Left forelimb (tissue), 1 donor: ENCODE results near the gene CLPTM1L.
"Not testable (repeated sequence)": the region's sequence is repeated elsewhere in the genome, so short reads cannot be mapped to it uniquely, and the experiment has no call there.

Experiments used
- DNase-seq: peaks from one replicate; pipeline ENCODE4 v3.0.0-alpha.2; 2018; ENCODE audit warnings: low spot score

The CLPTM1L gene

DNA sequence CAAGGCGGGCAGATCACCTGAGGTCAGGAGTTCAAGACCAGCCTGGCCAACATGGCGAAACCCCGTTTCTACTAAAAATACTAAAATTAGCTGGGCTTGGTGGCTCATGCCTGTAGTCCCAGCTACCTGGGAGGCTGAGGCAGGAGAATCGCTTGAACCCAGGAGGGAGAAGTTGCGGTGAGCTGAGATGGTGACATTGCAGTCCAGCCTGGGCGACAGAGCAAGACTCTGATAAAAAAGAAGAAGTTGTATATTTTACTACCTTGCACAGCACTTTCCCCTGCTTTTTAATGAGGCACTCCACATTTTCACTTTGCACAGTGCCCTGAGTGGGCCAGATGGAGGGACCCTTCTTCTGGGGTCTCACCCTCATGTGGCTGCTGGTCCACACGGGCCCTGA is 15.5 kb upstream of the CLPTM1L start:
- not testable (repeated sequence) for DNase-seq

GRCh38 chr5:1359713-1360112 is 14.8 kb upstream of the CLPTM1L start:
- no peak for DNase-seq

GRCh38 chr5:1359031-1359645 is 14.2 kb upstream of the CLPTM1L start:
- no peak for DNase-seq

DNA sequence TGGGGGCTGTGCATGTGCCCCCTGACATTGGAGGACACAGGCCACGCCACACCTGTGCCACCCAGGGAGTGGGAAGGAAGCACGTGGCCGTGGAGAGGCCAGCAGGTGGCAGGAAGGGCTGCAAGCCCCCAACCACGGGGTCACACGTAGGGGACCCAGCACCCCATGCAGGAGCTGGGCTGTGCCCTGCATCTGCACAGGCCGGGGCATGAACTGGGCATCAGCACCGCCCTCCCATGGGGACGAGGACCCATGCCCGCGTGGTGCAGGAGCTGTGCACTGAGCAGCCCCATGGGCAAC is 13.8 kb upstream of the CLPTM1L start:
- no peak for DNase-seq

GRCh38 chr5:1357946-1358725 is 13.2 kb upstream of the CLPTM1L start:
- DNase-seq = no peak

DNA sequence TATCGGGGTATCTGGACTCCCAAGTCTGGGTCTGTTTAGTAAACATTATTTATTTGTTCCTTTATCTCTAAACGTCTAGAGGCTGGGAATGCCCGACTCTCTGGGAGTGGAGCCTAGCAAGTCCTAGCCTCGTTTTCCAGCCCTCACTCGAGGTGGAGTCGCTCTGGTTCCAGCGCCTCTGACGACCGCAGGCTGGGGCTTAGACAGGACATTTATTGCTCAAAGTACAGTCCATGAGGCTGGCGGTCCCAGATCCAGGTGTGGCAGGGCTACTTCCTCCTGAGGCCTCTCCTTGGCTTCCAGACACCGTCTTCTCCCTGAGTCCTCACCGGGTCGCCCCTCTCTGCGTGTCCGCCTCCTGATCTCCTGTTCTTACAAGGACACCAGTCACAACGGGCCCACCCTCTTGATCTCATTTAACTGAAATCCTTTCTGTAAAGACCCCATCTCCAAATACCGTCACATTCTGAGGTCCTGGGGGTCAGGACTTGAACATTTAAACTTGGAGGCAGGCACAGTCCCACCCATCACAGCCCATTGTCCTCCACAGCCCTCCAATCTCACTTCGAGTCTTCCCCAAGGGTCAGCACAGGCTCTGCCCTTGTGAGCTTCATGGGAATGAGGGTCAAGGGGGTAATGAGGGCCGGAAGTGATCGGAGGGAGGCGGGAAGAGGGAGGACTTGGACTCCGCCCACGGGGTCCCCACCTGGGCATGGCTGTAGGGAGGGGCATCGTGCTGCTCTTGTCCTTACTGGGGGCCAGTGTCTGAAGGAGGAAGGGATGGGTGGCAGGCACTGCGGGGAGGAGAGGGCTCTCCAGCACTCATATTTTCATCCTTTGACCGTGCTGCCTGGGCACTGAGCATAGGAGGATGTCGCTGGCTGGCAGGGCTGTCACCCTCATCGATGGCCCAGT is 12.2 kb upstream of the CLPTM1L start:
- no peak for DNase-seq

DNA sequence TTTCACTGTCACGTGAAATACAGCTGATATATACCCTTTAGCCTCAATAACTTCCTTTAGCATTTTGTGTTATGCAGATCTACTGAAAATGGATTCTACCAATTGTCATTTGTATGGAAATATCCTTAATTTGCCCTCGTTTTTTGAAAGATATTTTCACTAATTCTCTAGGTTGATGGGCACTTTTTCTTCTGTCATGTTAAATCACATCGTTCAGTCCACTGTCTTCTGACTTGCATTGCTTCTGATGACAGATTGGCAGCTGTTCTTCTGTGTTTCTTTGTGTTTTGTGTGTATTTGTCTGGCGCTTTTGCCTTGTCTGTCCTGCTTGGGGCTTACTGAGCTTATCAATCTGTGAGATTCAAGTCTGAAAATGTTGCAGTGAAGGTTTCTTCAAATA is 9.7 kb upstream of the CLPTM1L start:
- DNase-seq = no peak

DNA sequence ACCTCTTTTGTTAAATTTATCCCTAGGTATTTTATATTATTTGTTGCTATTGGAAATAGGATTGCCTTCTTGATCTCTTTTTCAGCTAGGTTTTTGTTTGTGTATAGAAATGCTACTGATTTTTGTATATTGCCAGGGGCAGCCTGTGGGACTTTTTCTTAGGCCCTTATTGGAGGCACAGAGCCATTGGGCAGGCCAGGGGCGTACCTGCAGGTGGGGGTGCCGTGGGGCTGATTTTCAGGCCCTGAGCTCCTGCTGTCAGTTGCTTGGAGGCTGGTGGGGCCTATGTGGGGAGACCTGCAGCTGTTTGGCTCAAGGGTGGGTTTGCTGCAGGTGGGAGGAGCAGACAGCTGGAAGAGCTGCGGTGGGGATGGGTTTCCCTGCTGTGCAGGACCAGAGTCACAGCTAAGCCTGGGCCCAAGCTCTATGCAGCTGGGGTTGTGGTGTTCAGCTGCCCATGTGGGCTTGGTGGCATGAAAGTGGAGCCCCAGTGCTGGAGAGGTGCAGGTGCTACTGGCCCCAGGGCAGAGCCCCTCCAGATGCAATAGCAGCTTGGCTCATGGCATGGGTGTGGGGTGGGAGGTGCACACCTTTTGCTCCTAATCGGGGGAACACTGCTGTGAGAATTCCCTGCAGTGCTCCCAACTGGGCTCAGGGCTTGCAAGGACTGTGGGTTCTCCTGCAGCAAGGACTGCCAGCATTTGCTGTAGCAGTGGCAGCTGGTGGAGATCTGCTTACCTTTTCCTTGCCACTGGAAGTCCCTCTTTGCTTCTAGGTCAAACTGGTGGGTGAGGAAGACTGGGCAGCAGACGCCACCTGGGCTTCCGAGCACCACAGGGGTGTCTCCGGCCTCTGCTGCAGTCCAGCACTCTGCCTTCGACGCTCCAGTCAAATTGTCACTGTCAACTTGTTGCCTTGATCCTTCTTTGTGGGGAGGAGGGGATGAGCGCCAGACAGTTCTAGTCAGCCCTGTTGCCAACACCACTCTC is 7.6 kb upstream of the CLPTM1L start:
- DNase-seq = no peak

DNA sequence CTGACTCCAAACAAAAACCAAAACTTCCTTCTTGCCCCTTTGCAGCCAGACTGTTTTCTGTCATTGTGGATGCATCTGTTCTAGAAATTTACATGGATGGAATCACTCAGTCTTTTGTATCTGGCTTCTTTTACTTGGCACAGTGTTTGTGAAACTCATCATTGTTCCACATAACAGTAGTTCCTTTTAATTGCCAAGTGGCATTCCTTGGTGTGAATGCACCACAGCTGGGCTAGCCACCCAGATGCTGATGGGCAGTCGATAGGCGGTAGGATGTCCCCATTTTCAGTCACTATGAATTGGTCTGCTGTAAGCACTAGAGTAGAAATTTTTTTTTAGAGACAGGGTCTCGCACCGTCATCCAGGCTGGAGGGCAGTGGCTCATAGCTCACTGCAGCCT is 6.3 kb upstream of the CLPTM1L start:
- DNase-seq = no peak

DNA sequence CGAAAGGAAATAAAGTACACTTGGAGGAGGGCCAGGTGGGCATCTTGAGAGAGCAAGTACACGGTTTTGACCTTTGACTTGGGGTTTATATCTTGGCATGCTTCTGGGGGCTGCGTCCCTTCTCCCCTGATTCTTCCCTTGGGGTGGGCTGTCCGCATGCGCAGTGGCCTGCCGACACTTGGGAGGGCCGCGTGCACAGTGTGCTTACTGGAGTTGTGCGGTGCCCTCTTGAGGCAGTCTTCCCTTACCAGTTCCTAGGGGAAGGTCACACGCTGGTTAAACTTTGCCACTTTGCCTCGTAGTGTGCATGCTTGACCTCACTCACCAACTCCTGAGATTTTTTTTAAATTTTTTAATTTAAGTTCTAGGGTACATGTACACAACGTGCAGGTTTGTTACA is 4.3 kb upstream of the CLPTM1L start:
- no peak for DNase-seq

DNA sequence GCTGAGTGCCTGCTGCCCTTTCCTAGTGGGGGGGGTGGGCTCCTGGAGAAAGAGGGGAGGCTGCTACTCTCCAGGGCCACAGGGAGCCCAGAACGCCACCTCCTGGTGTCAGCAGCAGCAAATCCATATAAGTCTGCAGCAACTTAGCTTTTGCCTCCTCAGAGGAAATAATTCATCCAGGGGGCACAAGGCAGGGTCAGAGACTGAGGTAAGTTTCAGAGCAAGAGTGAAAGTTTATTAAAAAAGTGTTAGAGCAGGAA is 4.0 kb upstream of the CLPTM1L start:
- no peak for DNase-seq

GRCh38 chr5:1347571-1347970 is 2.7 kb upstream of the CLPTM1L start:
- no peak for DNase-seq

- DNase-seq = no peak
Measured at GRCh38 chr5:1346627-1347440, 1.9 kb upstream of the CLPTM1L start.

DNA sequence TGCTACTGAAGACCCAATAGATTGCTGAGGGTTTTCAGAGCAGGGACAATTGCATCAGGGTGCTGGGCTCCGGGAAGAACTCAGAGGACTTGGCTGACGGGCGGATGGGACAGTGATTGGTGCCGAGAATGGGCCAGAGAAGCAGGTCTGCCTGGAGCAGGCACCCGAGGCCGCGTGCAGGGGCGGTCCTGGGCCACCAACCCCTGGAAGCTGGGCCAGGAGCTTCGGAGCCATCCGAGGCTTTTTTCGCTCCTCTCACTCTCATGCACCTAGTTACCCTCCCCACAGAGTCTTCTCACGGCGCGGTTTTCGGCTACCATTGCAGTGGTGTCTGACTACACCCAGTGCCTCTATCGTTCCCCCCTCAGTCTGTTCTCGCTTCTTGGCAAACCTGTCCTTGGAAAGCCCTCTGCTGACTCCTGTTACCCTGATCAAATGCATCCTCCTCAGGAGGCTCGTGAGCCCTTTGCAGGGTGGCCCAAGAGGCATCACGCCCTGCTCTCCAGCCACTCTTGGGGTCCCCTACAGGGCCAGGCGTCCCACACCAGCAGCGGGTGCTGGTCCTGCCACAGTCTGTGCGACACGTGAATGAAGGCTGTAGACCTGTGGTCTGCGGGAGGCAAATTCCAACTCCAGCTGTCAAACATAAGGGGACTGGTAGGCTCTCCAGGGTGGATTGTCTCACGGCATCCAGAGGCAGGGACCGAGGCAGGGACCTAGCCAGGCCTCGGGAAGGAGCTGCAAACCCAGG is 1.2 kb upstream of the CLPTM1L start:
- DNase-seq = no peak

DNA sequence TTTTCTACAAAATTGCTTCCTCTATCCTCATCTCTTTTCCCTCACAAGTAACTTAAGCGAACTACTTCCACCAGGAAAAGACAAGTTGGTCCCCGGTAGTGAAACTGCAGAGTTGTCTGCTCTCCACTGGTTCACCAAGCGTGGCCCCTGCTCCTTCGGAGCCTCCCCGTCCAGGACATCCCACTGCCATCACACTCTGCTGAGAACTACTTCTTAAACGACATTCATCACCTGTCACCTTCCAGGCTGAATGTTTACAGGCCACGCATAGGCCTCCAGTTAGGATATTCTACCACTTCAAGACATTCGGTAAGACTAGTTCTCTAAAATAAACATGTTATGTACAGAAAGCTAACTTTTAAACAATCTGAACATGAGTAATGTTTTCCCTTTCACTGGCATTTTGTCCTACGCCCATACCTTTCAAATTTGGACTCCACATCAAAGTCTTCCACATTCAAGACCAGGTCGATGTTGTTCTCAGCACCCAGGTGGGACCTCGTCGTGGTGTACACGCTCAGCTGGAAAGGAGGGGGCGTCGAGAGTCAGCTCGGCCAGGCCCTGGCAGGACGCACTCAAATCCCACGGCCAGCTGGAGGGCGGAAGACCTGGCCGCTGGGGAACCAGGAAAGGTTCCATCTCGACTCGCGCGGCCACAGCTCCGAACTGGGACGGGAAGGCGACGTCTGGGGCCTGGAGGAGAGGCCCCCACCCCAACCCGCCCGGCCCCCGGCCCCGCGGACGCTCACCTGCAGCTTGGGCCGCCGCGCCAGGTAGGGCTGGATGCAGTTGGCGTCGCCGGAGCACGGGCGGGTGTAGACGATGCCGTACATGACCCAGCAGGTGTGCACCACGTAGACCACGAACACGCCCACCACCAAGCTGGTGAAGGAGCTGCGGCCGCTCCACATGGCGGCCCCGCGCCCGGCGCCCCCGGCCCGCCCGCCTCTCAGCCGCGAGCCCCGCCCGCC is 683 bp downstream of the CLPTM1L start:
- DNase-seq = no peak

GRCh38 chr5:1343315-1343751 is 1.6 kb downstream of the CLPTM1L start:
- DNase-seq = no peak

GRCh38 chr5:1342711-1343110 is 2.2 kb downstream of the CLPTM1L start:
- DNase-seq = not testable (repeated sequence)

DNA sequence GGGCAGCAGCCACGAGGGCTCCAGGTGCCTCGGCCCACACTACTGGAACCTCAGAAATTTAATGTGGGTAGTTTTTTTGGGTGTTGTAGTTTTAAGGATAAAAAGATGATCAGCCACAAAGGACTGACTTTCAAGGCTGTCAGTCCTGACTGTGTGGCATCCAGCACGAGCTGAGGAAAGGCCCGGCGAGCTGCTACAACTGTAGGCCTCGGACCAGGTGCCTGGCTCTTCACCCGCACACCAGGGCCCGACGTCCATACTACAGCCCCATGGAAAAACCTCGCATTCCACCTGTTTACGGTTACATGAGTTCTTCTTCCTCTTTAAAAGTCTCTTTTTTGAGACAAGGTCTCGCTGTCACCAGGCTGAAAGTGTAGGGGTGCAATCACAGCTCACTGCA is 2.6 kb downstream of the CLPTM1L start:
- no peak for DNase-seq

GRCh38 chr5:1341863-1342262 is 3.0 kb downstream of the CLPTM1L start:
- DNase-seq = no peak
